Activated naive CD4-positive, alpha-beta T cell treated with anti-CD3 and anti-CD28 coated beads for 36 hours (primary cell): ENCODE results near the gene ZNF407. TPM values are rescaled to one million over a fixed set of nuclear protein-coding genes. Genes with fewer than 3 reads are reported as not detected.

Experiments
- CTCF ChIA-PET: fragments of 350-600 bp; sonication (Branson Sonifier 250); formaldehyde crosslinking; loops from one replicate; lab custom pipeline; 2021; ENCODE audit warnings: antibody characterized with exemption; lab: Charles Lee
- DNase-seq: peaks from one replicate; pipeline ENCODE4 v3.0.0-alpha.2; 2020
- H3K27ac Mint-ChIP-seq: one replicate; pipeline ENCODE4 v1.8.0; 2021; ENCODE audit warnings: mild to moderate bottlenecking, mixed read lengths
- H3K27me3 Mint-ChIP-seq: one replicate; pipeline ENCODE4 v1.8.0; 2021; ENCODE audit warnings: low read depth, mixed read lengths
- H3K36me3 Mint-ChIP-seq: one replicate; pipeline ENCODE4 v1.8.0; 2021; ENCODE audit warnings: low read depth, mixed read lengths
- H3K4me1 Mint-ChIP-seq: one replicate; pipeline ENCODE4 v1.8.0; 2021; ENCODE audit warnings: low read depth, mixed read lengths
- H3K4me3 Mint-ChIP-seq: one replicate; pipeline ENCODE4 v1.8.0; 2021; ENCODE audit warnings: mild to moderate bottlenecking, moderate library complexity, mixed read lengths
- H3K9me3 Mint-ChIP-seq: one replicate; pipeline ENCODE4 v1.8.0; 2021; ENCODE audit warnings: mixed read lengths
- intact Hi-C: fragments of 100-400 bp; cut with micrococcal nuclease; formaldehyde crosslinking; loops from one replicate; pipeline ENCODE4 v1.15.1; 2023
- total RNA-seq, 2 experiments: library from RNA; stranded (reverse); gene quantifications; one replicate each; pipeline ENCODE4 v1.2.3, GENCODE V29; 2021

ZNF407 gene
- total RNA-seq, 2 experiments from 2014 or later: 9.8 to 9.9 TPM

GRCh38 chr18:75066936-75067335, 469.3 kb downstream of the ZNF407 start:
- no peaks in the 10 kb centered on the region for H3K9me3 Mint-ChIP-seq
- no peak for DNase-seq
- no peaks in the 10 kb centered on the region for H3K27me3 Mint-ChIP-seq
- no peak overlapping the region for H3K4me3 Mint-ChIP-seq
- intact Hi-C loops: no loop called here
- H3K36me3 Mint-ChIP-seq: peaks cover 10% of the 10 kb centered on the region
- H3K27ac Mint-ChIP-seq: no peak overlapping the region
- CTCF ChIA-PET: no interaction called here
- H3K4me1 Mint-ChIP-seq: peaks cover 26% of the 10 kb centered on the region

- intact Hi-C loops: no loop called here
- Mint-ChIP-seq H3K9me3 (no peaks in the 10 kb centered on the region), H3K27me3 (no peaks in the 10 kb centered on the region), H3K27ac (no peak overlapping the region), H3K36me3 (peaks cover 12% of the 10 kb centered on the region), H3K4me1 (peaks cover 31% of the 10 kb centered on the region), H3K4me3 (no peak overlapping the region)
- DNase-seq: no peak
- CTCF ChIA-PET: interaction anchor here (0.6 to 1.4 kb wide), 2 partner anchors 10 to 363 kb away, joined by 3 to 4 read pairs; no protein-coding TSS in a partner anchor
These were observed 470.5 kb downstream of the ZNF407 start for GRCh38 chr18:75067996-75068645.

- H3K27me3 Mint-ChIP-seq: no peaks in the 10 kb centered on the region
- intact Hi-C loops: no loop called here
- DNase-seq: no peak
- H3K4me3 Mint-ChIP-seq: no peak overlapping the region
- peaks cover 9% of the 10 kb centered on the region for H3K36me3 Mint-ChIP-seq
- CTCF ChIA-PET: interaction anchor here (1.4 kb wide), 1 partner anchor 11 kb away, joined by 4 read pairs; no protein-coding TSS in a partner anchor
- H3K9me3 Mint-ChIP-seq: no peaks in the 10 kb centered on the region
- peaks cover 31% of the 10 kb centered on the region for H3K4me1 Mint-ChIP-seq
- peak overlapping the region; percentile 33 for H3K27ac Mint-ChIP-seq
These were observed 471.2 kb downstream of the ZNF407 start for GRCh38 chr18:75068682-75069435.

- Mint-ChIP-seq H3K27me3 (no peaks in the 10 kb centered on the region), H3K36me3 (peaks cover 8% of the 10 kb centered on the region), H3K4me1 (peaks cover 31% of the 10 kb centered on the region), H3K27ac (peak overlapping the region; percentile 95), H3K4me3 (no peak overlapping the region), H3K9me3 (peaks cover 5% of the 10 kb centered on the region)
- CTCF ChIA-PET: no interaction called here
- DNase-seq: no peak
- intact Hi-C loops: loop anchor here (2.0 to 10.0 kb wide), 8 partner anchors 41 to 1422 kb away; partner anchors contain the start of gene CYB5A
These were observed 472.6 kb downstream of the ZNF407 start for GRCh38 chr18:75070235-75070624.

- intact Hi-C loops: loop anchor here (1.0 to 10.0 kb wide), 15 partner anchors 35 to 1421 kb away; partner anchors contain the start of genes CYB5A, TSHZ1 and ZNF407
- Mint-ChIP-seq H3K4me1 (peaks cover 31% of the 10 kb centered on the region), H3K27me3 (no peaks in the 10 kb centered on the region), H3K4me3 (peak overlapping the region; percentile 73), H3K9me3 (peaks cover 8% of the 10 kb centered on the region), H3K36me3 (peaks cover 8% of the 10 kb centered on the region), H3K27ac (peak overlapping the region; percentile 95)
- peak; percentile 88 for DNase-seq
- CTCF ChIA-PET: no interaction called here
These were observed 473.2 kb downstream of the ZNF407 start for GRCh38 chr18:75070625-75071483.

- no peak for DNase-seq
- CTCF ChIA-PET: no interaction called here
- Mint-ChIP-seq H3K4me3 (peak overlapping the region; percentile 73), H3K27me3 (no peaks in the 10 kb centered on the region), H3K36me3 (peaks cover 11% of the 10 kb centered on the region), H3K4me1 (peaks cover 31% of the 10 kb centered on the region), H3K9me3 (peaks cover 12% of the 10 kb centered on the region), H3K27ac (peak overlapping the region; percentile 95)
- intact Hi-C loops: loop anchor here (1.0 to 10.0 kb wide), 15 partner anchors 35 to 1421 kb away; partner anchors contain the start of genes CYB5A, TSHZ1 and ZNF407
These were observed 473.8 kb downstream of the ZNF407 start for GRCh38 chr18:75071484-75071785.

- intact Hi-C loops: loop anchor here (1.0 to 10.0 kb wide), 15 partner anchors 36 to 1420 kb away; partner anchors contain the start of genes CYB5A, TSHZ1 and ZNF407
- no peaks in the 10 kb centered on the region for H3K27me3 Mint-ChIP-seq
- peaks cover 31% of the 10 kb centered on the region for H3K4me1 Mint-ChIP-seq
- no peak for DNase-seq
- peak overlapping the region; percentile 95 for H3K27ac Mint-ChIP-seq
- CTCF ChIA-PET: no interaction called here
- peak overlapping the region; percentile 73 for H3K4me3 Mint-ChIP-seq
- peaks cover 14% of the 10 kb centered on the region for H3K9me3 Mint-ChIP-seq
- peaks cover 12% of the 10 kb centered on the region for H3K36me3 Mint-ChIP-seq
These were observed 474.4 kb downstream of the ZNF407 start for GRCh38 chr18:75071866-75072671.

GRCh38 chr18:75072672-75073371, 475.2 kb downstream of the ZNF407 start:
- Mint-ChIP-seq H3K4me1 (peaks cover 31% of the 10 kb centered on the region), H3K36me3 (peaks cover 12% of the 10 kb centered on the region), H3K27ac (no peak overlapping the region), H3K4me3 (no peak overlapping the region), H3K9me3 (peaks cover 17% of the 10 kb centered on the region), H3K27me3 (no peaks in the 10 kb centered on the region)
- intact Hi-C loops: loop anchor here (5.0 to 10.0 kb wide), 3 partner anchors 781 to 1419 kb away; partner anchors contain the start of gene CYB5A
- CTCF ChIA-PET: interaction anchor here (0.5 kb wide), 1 partner anchor 116 kb away, joined by 3 read pairs; no protein-coding TSS in a partner anchor
- DNase-seq: no peak

- intact Hi-C loops: loop anchor here (5.0 to 10.0 kb wide), 3 partner anchors 781 to 1419 kb away; partner anchors contain the start of gene CYB5A
- peaks cover 31% of the 10 kb centered on the region for H3K4me1 Mint-ChIP-seq
- peaks cover 22% of the 10 kb centered on the region for H3K9me3 Mint-ChIP-seq
- H3K36me3 Mint-ChIP-seq: peaks cover 12% of the 10 kb centered on the region
- no peak overlapping the region for H3K27ac Mint-ChIP-seq
- no peaks in the 10 kb centered on the region for H3K27me3 Mint-ChIP-seq
- no peak overlapping the region for H3K4me3 Mint-ChIP-seq
- DNase-seq: no peak
- CTCF ChIA-PET: no interaction called here
These were observed 476.0 kb downstream of the ZNF407 start for GRCh38 chr18:75073654-75074053.

GRCh38 chr18:75074196-75075015, 476.7 kb downstream of the ZNF407 start:
- intact Hi-C loops: loop anchor here (5.0 to 10.0 kb wide), 3 partner anchors 782 to 1418 kb away; partner anchors contain the start of gene CYB5A
- no peak overlapping the region for H3K4me3 Mint-ChIP-seq
- peaks cover 28% of the 10 kb centered on the region for H3K9me3 Mint-ChIP-seq
- no peak for DNase-seq
- H3K36me3 Mint-ChIP-seq: peaks cover 12% of the 10 kb centered on the region
- H3K4me1 Mint-ChIP-seq: peaks cover 29% of the 10 kb centered on the region
- CTCF ChIA-PET: no interaction called here
- H3K27ac Mint-ChIP-seq: no peak overlapping the region
- no peaks in the 10 kb centered on the region for H3K27me3 Mint-ChIP-seq
